ENCODE results near the gene ATP9A.

GRCh38 chr20:51803148-51803854 is 35.1 kb upstream of the ATP9A start:
- TF ChIP-seq, protein P1, sequence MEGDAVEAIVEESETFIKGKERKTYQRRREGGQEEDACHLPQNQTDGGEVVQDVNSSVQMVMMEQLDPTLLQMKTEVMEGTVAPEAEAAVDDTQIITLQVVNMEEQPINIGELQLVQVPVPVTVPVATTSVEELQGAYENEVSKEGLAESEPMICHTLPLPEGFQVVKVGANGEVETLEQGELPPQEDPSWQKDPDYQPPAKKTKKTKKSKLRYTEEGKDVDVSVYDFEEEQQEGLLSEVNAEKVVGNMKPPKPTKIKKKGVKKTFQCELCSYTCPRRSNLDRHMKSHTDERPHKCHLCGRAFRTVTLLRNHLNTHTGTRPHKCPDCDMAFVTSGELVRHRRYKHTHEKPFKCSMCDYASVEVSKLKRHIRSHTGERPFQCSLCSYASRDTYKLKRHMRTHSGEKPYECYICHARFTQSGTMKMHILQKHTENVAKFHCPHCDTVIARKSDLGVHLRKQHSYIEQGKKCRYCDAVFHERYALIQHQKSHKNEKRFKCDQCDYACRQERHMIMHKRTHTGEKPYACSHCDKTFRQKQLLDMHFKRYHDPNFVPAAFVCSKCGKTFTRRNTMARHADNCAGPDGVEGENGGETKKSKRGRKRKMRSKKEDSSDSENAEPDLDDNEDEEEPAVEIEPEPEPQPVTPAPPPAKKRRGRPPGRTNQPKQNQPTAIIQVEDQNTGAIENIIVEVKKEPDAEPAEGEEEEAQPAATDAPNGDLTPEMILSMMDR (IDR thresholded peaks at IDR 0.05; ENCODE audit: insufficient read depth, low read length) = no peak
- no peak for TF ChIP-seq GABPA (IDR thresholded peaks at IDR 0.05; ENCODE audit: low read depth)
- TF ChIP-seq, protein P2, sequence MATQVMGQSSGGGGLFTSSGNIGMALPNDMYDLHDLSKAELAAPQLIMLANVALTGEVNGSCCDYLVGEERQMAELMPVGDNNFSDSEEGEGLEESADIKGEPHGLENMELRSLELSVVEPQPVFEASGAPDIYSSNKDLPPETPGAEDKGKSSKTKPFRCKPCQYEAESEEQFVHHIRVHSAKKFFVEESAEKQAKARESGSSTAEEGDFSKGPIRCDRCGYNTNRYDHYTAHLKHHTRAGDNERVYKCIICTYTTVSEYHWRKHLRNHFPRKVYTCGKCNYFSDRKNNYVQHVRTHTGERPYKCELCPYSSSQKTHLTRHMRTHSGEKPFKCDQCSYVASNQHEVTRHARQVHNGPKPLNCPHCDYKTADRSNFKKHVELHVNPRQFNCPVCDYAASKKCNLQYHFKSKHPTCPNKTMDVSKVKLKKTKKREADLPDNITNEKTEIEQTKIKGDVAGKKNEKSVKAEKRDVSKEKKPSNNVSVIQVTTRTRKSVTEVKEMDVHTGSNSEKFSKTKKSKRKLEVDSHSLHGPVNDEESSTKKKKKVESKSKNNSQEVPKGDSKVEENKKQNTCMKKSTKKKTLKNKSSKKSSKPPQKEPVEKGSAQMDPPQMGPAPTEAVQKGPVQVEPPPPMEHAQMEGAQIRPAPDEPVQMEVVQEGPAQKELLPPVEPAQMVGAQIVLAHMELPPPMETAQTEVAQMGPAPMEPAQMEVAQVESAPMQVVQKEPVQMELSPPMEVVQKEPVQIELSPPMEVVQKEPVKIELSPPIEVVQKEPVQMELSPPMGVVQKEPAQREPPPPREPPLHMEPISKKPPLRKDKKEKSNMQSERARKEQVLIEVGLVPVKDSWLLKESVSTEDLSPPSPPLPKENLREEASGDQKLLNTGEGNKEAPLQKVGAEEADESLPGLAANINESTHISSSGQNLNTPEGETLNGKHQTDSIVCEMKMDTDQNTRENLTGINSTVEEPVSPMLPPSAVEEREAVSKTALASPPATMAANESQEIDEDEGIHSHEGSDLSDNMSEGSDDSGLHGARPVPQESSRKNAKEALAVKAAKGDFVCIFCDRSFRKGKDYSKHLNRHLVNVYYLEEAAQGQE (IDR thresholded peaks at IDR 0.05; ENCODE audit: insufficient replicate concordance, low read depth) = no peak

Data from HL-60 (cell line).